ENCODE measurements around the gene TEX12.

TEX12 gene

DNA sequence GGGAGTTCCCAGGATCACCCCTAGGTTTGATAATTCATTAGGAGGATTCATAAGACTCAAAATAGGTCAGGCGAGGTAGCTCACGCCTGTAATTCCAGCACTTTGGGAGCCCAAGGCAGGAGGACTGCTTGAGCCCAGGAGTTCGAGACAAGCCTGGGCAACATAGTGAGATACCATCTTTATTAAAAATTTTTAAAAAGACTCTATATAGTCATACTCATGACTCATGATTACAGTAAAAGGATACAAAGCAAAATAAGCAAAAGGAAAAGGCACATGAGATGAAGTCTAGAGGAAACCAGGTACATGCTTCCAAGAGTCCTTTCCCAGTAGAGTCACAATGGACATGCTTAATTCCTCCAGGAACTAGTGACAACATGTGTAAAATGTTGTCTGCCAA lies 45.1 kb downstream of the TEX12 start:
- no peak overlapping the region for H3K4me2 ChIP-seq (ENCODE audit: low read length)

DNA sequence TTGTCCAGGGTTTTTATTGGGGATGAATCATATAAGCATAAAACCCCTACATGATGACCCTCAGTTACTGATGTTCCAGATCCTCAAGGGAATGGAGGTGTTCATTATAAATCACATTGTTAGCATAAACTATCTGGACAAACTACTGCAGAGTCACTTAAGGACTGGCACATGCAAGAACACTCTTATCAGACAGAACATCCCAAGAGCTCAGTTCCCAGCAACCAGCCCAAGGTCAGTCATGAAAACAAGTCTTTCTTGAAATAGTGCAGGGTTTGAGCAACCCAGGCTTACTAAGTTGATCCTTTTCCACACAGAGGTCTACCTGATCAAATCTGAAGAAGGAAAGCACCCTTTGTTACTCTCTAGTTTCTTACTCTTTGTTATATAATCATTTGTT lies 45.5 kb downstream of the TEX12 start:
- no peaks in the 10 kb centered on the region for H3K9me2 ChIP-seq (ENCODE audit: low read depth, low read length)
- H3K9ac ChIP-seq (ENCODE audit: low read length): no peak overlapping the region
- H3K9me3 ChIP-seq (ENCODE audit: low read length): no peaks in the 10 kb centered on the region
- H3K36me3 ChIP-seq (ENCODE audit: insufficient read depth, low read length): no peaks in the 10 kb centered on the region
- no peaks in the 10 kb centered on the region for H3K79me2 ChIP-seq (ENCODE audit: insufficient read depth, low read length)
- no peak overlapping the region for H3K27ac ChIP-seq (ENCODE audit: low read depth, low read length, poor library complexity, severe bottlenecking)
- H4K20me1 ChIP-seq (ENCODE audit: insufficient read depth, low read length): no peaks in the 10 kb centered on the region
- TF ChIP-seq EZH2 (IDR thresholded peaks at IDR 0.05; ENCODE audit: borderline replicate concordance, low read length): no peak
- TF ChIP-seq, protein P1, sequence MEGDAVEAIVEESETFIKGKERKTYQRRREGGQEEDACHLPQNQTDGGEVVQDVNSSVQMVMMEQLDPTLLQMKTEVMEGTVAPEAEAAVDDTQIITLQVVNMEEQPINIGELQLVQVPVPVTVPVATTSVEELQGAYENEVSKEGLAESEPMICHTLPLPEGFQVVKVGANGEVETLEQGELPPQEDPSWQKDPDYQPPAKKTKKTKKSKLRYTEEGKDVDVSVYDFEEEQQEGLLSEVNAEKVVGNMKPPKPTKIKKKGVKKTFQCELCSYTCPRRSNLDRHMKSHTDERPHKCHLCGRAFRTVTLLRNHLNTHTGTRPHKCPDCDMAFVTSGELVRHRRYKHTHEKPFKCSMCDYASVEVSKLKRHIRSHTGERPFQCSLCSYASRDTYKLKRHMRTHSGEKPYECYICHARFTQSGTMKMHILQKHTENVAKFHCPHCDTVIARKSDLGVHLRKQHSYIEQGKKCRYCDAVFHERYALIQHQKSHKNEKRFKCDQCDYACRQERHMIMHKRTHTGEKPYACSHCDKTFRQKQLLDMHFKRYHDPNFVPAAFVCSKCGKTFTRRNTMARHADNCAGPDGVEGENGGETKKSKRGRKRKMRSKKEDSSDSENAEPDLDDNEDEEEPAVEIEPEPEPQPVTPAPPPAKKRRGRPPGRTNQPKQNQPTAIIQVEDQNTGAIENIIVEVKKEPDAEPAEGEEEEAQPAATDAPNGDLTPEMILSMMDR (IDR thresholded peaks at IDR 0.05; ENCODE audit: low read length): no peak
- H3K4me2 ChIP-seq (ENCODE audit: low read length): no peak overlapping the region
- no peaks in the 10 kb centered on the region for H3F3A ChIP-seq (ENCODE audit: insufficient read depth, low read length)
- no peak overlapping the region for H2AFZ ChIP-seq (ENCODE audit: low read length)
- H3K27me3 ChIP-seq (ENCODE audit: insufficient read depth, low read length): 0 out of 2 replicates have a peak, but pooled peaks cover 5% of the 10 kb centered on the region
- H3K4me3 ChIP-seq (ENCODE audit: low read depth, low read length, poor library complexity, severe bottlenecking): no peak overlapping the region
- H3K4me1 ChIP-seq (ENCODE audit: insufficient read depth, low read length, severe bottlenecking): no peaks in the 10 kb centered on the region

More for the DNA sequence above, 45.1 kb downstream of the TEX12 start:
- no peaks in the 10 kb centered on the region for H3K36me3 ChIP-seq (ENCODE audit: insufficient read depth, low read length)
- TF ChIP-seq, protein P1 (IDR thresholded peaks at IDR 0.05; ENCODE audit: low read length): no peak
- TF ChIP-seq EZH2 (IDR thresholded peaks at IDR 0.05; ENCODE audit: borderline replicate concordance, low read length): no peak
- no peak overlapping the region for H3K9ac ChIP-seq (ENCODE audit: low read length)
- H3K4me3 ChIP-seq (ENCODE audit: low read depth, low read length, poor library complexity, severe bottlenecking): no peak overlapping the region
- H3K9me3 ChIP-seq (ENCODE audit: low read length): no peaks in the 10 kb centered on the region
- H3K4me1 ChIP-seq (ENCODE audit: insufficient read depth, low read length, severe bottlenecking): no peaks in the 10 kb centered on the region
- no peaks in the 10 kb centered on the region for H3K9me2 ChIP-seq (ENCODE audit: low read depth, low read length)
- H4K20me1 ChIP-seq (ENCODE audit: insufficient read depth, low read length): no peaks in the 10 kb centered on the region
- H3K27me3 ChIP-seq (ENCODE audit: insufficient read depth, low read length): 0 out of 2 replicates have a peak, but pooled peaks cover 5% of the 10 kb centered on the region
- no peak overlapping the region for H2AFZ ChIP-seq (ENCODE audit: low read length)
- H3K27ac ChIP-seq (ENCODE audit: low read depth, low read length, poor library complexity, severe bottlenecking): no peak overlapping the region
- no peaks in the 10 kb centered on the region for H3F3A ChIP-seq (ENCODE audit: insufficient read depth, low read length)
- no peaks in the 10 kb centered on the region for H3K79me2 ChIP-seq (ENCODE audit: insufficient read depth, low read length)

DNA sequence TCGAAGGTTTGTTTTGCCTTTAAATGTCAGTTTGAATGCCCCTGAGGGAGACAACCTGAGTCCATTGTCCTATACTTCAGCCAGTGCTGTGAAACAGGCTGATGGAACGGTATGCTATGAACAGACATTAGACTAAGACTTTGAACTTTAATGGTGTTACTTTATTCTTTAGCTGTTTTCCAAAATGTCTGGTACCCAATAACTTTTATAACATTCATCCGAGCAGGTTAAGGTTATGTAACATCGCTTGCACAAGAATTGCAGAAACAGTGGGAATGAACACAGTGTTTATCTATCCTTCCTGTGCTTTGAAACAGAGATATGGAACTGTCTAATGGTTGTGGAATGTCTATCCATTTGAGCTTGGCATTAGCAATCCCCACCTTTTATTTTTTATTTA lies 46.6 kb downstream of the TEX12 start:
- Histone ChIP-seq H3K4me1 (ENCODE audit: insufficient read depth, low read length, severe bottlenecking) (no peaks in the 10 kb centered on the region), H3K79me2 (ENCODE audit: insufficient read depth, low read length) (no peaks in the 10 kb centered on the region), H3K4me3 (ENCODE audit: low read depth, low read length, poor library complexity, severe bottlenecking) (no peak overlapping the region), H3K4me2 (ENCODE audit: low read length) (no peak overlapping the region), H3K9me3 (ENCODE audit: low read length) (no peaks in the 10 kb centered on the region), H3K9ac (ENCODE audit: low read length) (no peak overlapping the region), H3K36me3 (ENCODE audit: insufficient read depth, low read length) (no peaks in the 10 kb centered on the region), H3K27ac (ENCODE audit: low read depth, low read length, poor library complexity, severe bottlenecking) (no peak overlapping the region), H3F3A (ENCODE audit: insufficient read depth, low read length) (no peaks in the 10 kb centered on the region), H2AFZ (ENCODE audit: low read length) (no peak overlapping the region), H3K9me2 (ENCODE audit: low read depth, low read length) (no peaks in the 10 kb centered on the region), H4K20me1 (ENCODE audit: insufficient read depth, low read length) (no peaks in the 10 kb centered on the region), H3K27me3 (ENCODE audit: insufficient read depth, low read length) (0 out of 2 replicates have a peak, but pooled peaks cover 5% of the 10 kb centered on the region)
- TF ChIP-seq, protein P1 (IDR thresholded peaks at IDR 0.05; ENCODE audit: low read length): no peak
- no peak for TF ChIP-seq EZH2 (IDR thresholded peaks at IDR 0.05; ENCODE audit: borderline replicate concordance, low read length)

Measured in OCI-LY1 (cell line).